C4-2B (cell line): ENCODE measurements around the gene CFAP70.

Experiments
- CTCF ChIP-seq: fragments of 450-650 bp; conservative IDR thresholded peaks from 2 replicates; pipeline ENCODE4 v1.5.1; 2017; ENCODE audit warnings: mild to moderate bottlenecking
- ZFX ChIP-seq: fragments of 450-650 bp; IDR thresholded peaks from 2 replicates; pipeline ENCODE4 v1.6.1; 2017

GRCh38 chr10:73338801-73339368, 19.8 kb downstream of the CFAP70 start:
- TF ChIP-seq CTCF (no peak), ZFX (no peak)
